Lung (tissue), 12 donors: ENCODE data around the gene EPHB1. TPM values are rescaled to one million over a fixed set of nuclear protein-coding genes. Genes with fewer than 3 reads are reported as not detected.
"Not testable (repeated sequence)": the region's sequence is repeated elsewhere in the genome, so short reads cannot be mapped to it uniquely, and the experiment has no call there.

Experiments used
- ATAC-seq: fragments of 200-7000 bp; cut with Tn5 transposase; one replicate; pipeline ENCODE4 v1.9.1; 2020; ENCODE audit warnings: moderate number of reproducible peaks; ENCODE audit not compliant: insufficient read depth, low FRiP score
- DNase-seq, 3 donors: peaks; one replicate each; pipeline ENCODE4 v3.0.0-alpha.2; 2013 to 2017
- H3K27ac ChIP-seq, 2 donors: one replicate each; pipeline ENCODE4 v1.5.1; 2013; ENCODE audit warnings: mild to moderate bottlenecking in 2 of 2, moderate library complexity in 2 of 2, control low read depth in 1 of 2, inconsistent platforms in 1 of 2, low read depth in 1 of 2, low read length in 1 of 2
- H3K27me3 ChIP-seq, 3 donors: one replicate each; pipeline ENCODE4 v1.5.1; 2013; ENCODE audit warnings: low read length in 2 of 3; ENCODE audit not compliant: control insufficient read depth in 3 of 3, insufficient read depth in 3 of 3
- H3K36me3 ChIP-seq, 4 donors: one replicate each; pipeline ENCODE4 v1.5.1; 2013; ENCODE audit warnings: low read length in 4 of 4, mild to moderate bottlenecking in 1 of 4, moderate library complexity in 1 of 4; ENCODE audit not compliant: control insufficient read depth in 4 of 4, insufficient read depth in 4 of 4
- H3K4me1 ChIP-seq, 5 donors: one replicate each; pipeline ENCODE4 v1.5.1; 2013; ENCODE audit warnings: low read length in 5 of 5, mild to moderate bottlenecking in 2 of 5, moderate library complexity in 1 of 5; ENCODE audit not compliant: control insufficient read depth in 5 of 5, insufficient read depth in 5 of 5
- H3K4me3 ChIP-seq: one replicate; pipeline ENCODE4 v1.5.1; 2013; ENCODE audit warnings: mild to moderate bottlenecking, control low read depth, moderate library complexity
- H3K9ac ChIP-seq, 2 donors: one replicate each; pipeline ENCODE4 v1.5.1; 2013; ENCODE audit warnings: low read length in 2 of 2, control low read depth in 1 of 2; ENCODE audit not compliant: insufficient read depth in 1 of 2
- H3K9me3 ChIP-seq, 4 donors: one replicate each; pipeline ENCODE4 v1.5.1; 2013; ENCODE audit warnings: low read length in 3 of 4, mild to moderate bottlenecking in 1 of 4, moderate library complexity in 1 of 4; ENCODE audit not compliant: control insufficient read depth in 4 of 4, insufficient read depth in 3 of 4
- CTCF ChIP-seq: IDR thresholded peaks from 2 replicates; pipeline ENCODE4 v1.5.1; 2012; ENCODE audit warnings: mild to moderate bottlenecking; ENCODE audit errors: control extremely low read depth, extremely low read depth
- whole genome bisulfite sequencing, 2 donors: extraction: QIAGEN DNeasy Blood & Tissue Kit; methylation state at CpG; one replicate each; pipeline ENCODE4 v1.1.7; 2013; 5-methylcytosine and 5-hydroxymethylcytosine counted together
- polyA plus RNA-seq, 2 donors: library from polyadenylated mRNA; stranded (reverse); fragments of 200-250 nt; gene quantifications; one replicate each; pipeline ENCODE4 v1.2.1, GENCODE V29; 2013
- total RNA-seq, 2 donors: library from RNA; depleted of rRNA in 1 of 2; stranded (reverse); fragments of >200 nt in 1 of 2; gene quantifications; one replicate each; pipeline ENCODE4 v1.2.1, GENCODE V29; 2014 to 2021
- donor health status: control.
- donor health status: control.
- donor health status: Bipolar disorder and iron deficiency.
- donor health status: healthy.
- donor health status: DM: yes; HTN: yes; CAD: no.

The EPHB1 gene
- total and polyA plus RNA-seq, 4 donors: 0.30 to 6.3 (median 2.1) TPM

- ATAC-seq (no peak), DNase-seq (no peak)
- no peak for TF ChIP-seq CTCF
- peaks cover 0 to 6% (median 0%) of the 10 kb centered on the region in 4 donors for H3K9me3 ChIP-seq
- H3K4me1 ChIP-seq: no peaks in the 10 kb centered on the region
- peaks cover 0 to 4% (median 0%) of the 10 kb centered on the region in 3 donors for H3K27me3 ChIP-seq
- H3K27ac ChIP-seq: no peak overlapping the region
- H3K4me3 ChIP-seq: no peak overlapping the region
- no peak overlapping the region for H3K9ac ChIP-seq
- WGBS, 2 donors: 76% methylated on average over 6 of the region's 6 CpGs
- no peaks in the 10 kb centered on the region for H3K36me3 ChIP-seq
These were observed 239.9 kb downstream of the EPHB1 start for GRCh38 chr3:135034891-135035440.

- no peak for TF ChIP-seq CTCF
- 66 to 86% methylated on average over 5 of the region's 5 CpGs for WGBS, 2 donors
- no peak for ATAC-seq
These were observed 243.1 kb downstream of the EPHB1 start for GRCh38 chr3:135038186-135038585.

GRCh38 chr3:135039536-135039935 is 244.5 kb downstream of the EPHB1 start:
- DNase-seq, ATAC-seq, H3K4me3 ChIP-seq, H3K9ac ChIP-seq, H3K27me3 ChIP-seq, H3K4me1 ChIP-seq, H3K9me3 ChIP-seq, H3K36me3 ChIP-seq, H3K27ac ChIP-seq: not testable (repeated sequence)
- 96 to 99% methylated on average over 22 of the region's 22 CpGs for WGBS, 2 donors

More at GRCh38 chr3:135038186-135038585, 243.1 kb downstream of the EPHB1 start:
- no peak overlapping the region for H3K4me3 ChIP-seq
- H3K36me3 ChIP-seq: no peaks in the 10 kb centered on the region
- no peak for DNase-seq
- no peaks in the 10 kb centered on the region for H3K4me1 ChIP-seq
- no peak overlapping the region for H3K9ac ChIP-seq
- H3K27me3 ChIP-seq: no peaks in the 10 kb centered on the region
- peaks cover 0 to 8% (median 0%) of the 10 kb centered on the region in 4 donors for H3K9me3 ChIP-seq
- no peak overlapping the region for H3K27ac ChIP-seq

- no peak overlapping the region for H3K4me3 ChIP-seq
- H3K4me1 ChIP-seq: no peaks in the 10 kb centered on the region
- DNase-seq: no peak
- 67% methylated on average over 8 of the region's 8 CpGs for WGBS, 2 donors
- no peaks in the 10 kb centered on the region for H3K36me3 ChIP-seq
- ATAC-seq: no peak
- no peak for TF ChIP-seq CTCF
- peaks cover 0 to 4% (median 0%) of the 10 kb centered on the region in 4 donors for H3K9me3 ChIP-seq
- H3K27me3 ChIP-seq: no peaks in the 10 kb centered on the region
- H3K27ac ChIP-seq: no peak overlapping the region
- H3K9ac ChIP-seq: no peak overlapping the region
These were observed 245.5 kb downstream of the EPHB1 start for GRCh38 chr3:135040321-135041240.
